ENCODE results near the gene AVEN. TPM values are rescaled to one million over a fixed set of nuclear protein-coding genes. Genes with fewer than 3 reads are reported as not detected.

The AVEN gene
- total and polyA plus RNA-seq, 9 of the 15 experiments (the other 6 are each of a cell fraction or from before 2014, with no cell fraction given), result 1.5 to 6.4 (median 4.7) TPM

DNA sequence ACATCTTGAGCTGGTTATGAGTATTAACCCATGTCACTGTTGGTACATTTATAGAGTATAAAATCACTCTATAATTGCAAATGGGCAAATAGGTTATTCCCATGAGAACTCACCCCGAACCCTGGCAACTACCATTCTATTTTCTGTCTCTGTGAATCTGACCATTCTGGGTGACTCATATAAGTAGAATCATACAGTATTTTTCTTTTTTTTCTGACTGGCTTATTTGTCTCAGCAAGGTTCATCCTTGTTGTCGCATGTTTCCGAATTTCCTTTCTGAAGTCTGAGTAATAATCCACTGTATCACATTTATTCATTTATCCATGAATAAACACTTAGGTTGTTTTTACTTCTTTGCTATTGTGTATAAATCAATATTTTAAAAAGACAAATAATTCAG lies 130.6 kb downstream of the AVEN start:
- intact Hi-C loops (cut with micrococcal nuclease), result no loop called here
- BruUV-seq (replicated peaks), result no TSS peak
- Histone ChIP-seq H3K4me1 (replicated peaks in 1 of 2; ENCODE audit: control insufficient read depth in 2 of 2, insufficient read depth in 2 of 2, low read length in 2 of 2) (no peaks in the 10 kb centered on the region), H3K27me3 (ENCODE audit: control insufficient read depth in 2 of 2, insufficient read depth in 2 of 2, low read length in 2 of 2) (peaks cover 0 to 4% of the 10 kb centered on the region in 2 experiments; a peak in 1 of 5 replicates), H3K4me2 (ENCODE audit: insufficient read depth, low read length) (no peak overlapping the region), H4K20me1 (replicated peaks; ENCODE audit: control insufficient read depth, insufficient read depth, low read length) (no peaks in the 10 kb centered on the region), H2AFZ (ENCODE audit: low read depth, low read length) (no peak overlapping the region), H3K9ac (ENCODE audit: insufficient read depth in 1 of 2, low read depth in 2 of 2, low read length in 2 of 2) (no peak overlapping the region), H3K4me3 (no peak overlapping the region), H3K27ac (ENCODE audit: extremely low read depth, low read depth, low read length) (no peak overlapping the region), H3K36me3 (ENCODE audit: control insufficient read depth, insufficient read depth, low read length) (no peaks in the 10 kb centered on the region), H3K79me2 (ENCODE audit: control insufficient read depth, insufficient read depth, low read length) (no peaks in the 10 kb centered on the region), H3K9me1 (ENCODE audit: control insufficient read depth, insufficient read depth, low read length) (no peaks in the 10 kb centered on the region), H3K9me3 (replicated peaks; ENCODE audit: control insufficient read depth, insufficient read depth, low read depth, low read length) (no peaks in the 10 kb centered on the region)
- ATAC-seq, result no peak
- DNase-seq (ENCODE audit: extremely low read depth in 1 of 4, low spot score in 3 of 4), result no peak
- TF ChIP-seq KLF6 (CRISPR knock-in tag; IDR thresholded peaks at IDR 0.05; ENCODE audit: borderline replicate concordance) (no peak), FOS (IDR thresholded peaks at IDR 0.05; ENCODE audit: extremely low read depth, insufficient read length) (no peak), THRAP3 (IDR thresholded peaks at IDR 0.05; ENCODE audit: borderline replicate concordance) (no peak), NELFE (IDR thresholded peaks at IDR 0.05; ENCODE audit: insufficient read depth, insufficient read length) (no peak), GTF2E2 (tag; IDR thresholded peaks at IDR 0.05) (no peak), RBBP5 (IDR thresholded peaks at IDR 0.05; ENCODE audit: borderline replicate concordance, insufficient read depth, low read length, poor library complexity, severe bottlenecking) (no peak), ILK (tag; IDR thresholded peaks at IDR 0.05; ENCODE audit: borderline replicate concordance, low read depth) (no peak)
- ChIA-PET CTCF (ENCODE audit: low intra/inter-chr PET ratio) (no interaction called here), POLR2A (no interaction called here)
- 10% methylated on average over 3 of the region's 3 CpGs for WGBS (ENCODE audit: insufficient coverage, low coverage, missing lambda C conversion rate)
- no peak for FAIRE-seq
- in situ Hi-C loops (cut with MboI), result no loop called here

DNA sequence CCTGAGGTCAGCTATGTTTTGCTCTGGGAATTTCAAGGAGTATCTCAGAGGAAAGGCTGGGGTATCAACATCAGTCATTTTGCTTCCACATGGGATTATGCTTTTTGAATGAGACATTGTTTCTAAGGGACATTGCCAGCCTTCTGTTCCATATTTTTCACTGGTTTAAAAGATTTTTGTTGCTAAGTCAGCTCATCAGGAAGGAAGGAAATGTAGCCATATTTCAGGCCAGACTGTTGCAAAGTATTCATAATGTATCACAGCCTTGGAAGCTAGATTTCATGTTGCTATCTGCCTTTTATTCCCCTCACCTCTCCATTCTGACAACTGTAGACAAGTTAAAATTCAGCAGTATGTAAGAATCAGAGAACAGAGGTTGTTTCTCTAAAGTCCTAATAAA lies 131.7 kb downstream of the AVEN start:
- H3K79me2 ChIP-seq (ENCODE audit: control insufficient read depth, insufficient read depth, low read length), result no peaks in the 10 kb centered on the region
- no peak overlapping the region for H2AFZ ChIP-seq (ENCODE audit: low read depth, low read length)
- H3K9me1 ChIP-seq (ENCODE audit: control insufficient read depth, insufficient read depth, low read length), result no peaks in the 10 kb centered on the region
- H3K27ac ChIP-seq (ENCODE audit: extremely low read depth, low read depth, low read length), result no peak overlapping the region
- no peak overlapping the region for H3K9ac ChIP-seq (ENCODE audit: insufficient read depth in 1 of 2, low read depth in 2 of 2, low read length in 2 of 2)
- H3K36me3 ChIP-seq (ENCODE audit: control insufficient read depth, insufficient read depth, low read length), result no peaks in the 10 kb centered on the region
- H3K4me3 ChIP-seq, result no peak overlapping the region
- FAIRE-seq (no peak), DNase-seq (ENCODE audit: extremely low read depth in 1 of 4, low spot score in 3 of 4) (no peak), ATAC-seq (no peak)
- POLR2A ChIA-PET, result interaction anchor here (0.6 kb wide), 1 partner anchor 15 kb away, joined by 4 read pairs; no protein-coding TSS in a partner anchor
- BruUV-seq (replicated peaks), result no TSS peak
- no peaks in the 10 kb centered on the region for H3K4me1 ChIP-seq (replicated peaks in 1 of 2; ENCODE audit: control insufficient read depth in 2 of 2, insufficient read depth in 2 of 2, low read length in 2 of 2)
- CTCF ChIA-PET (ENCODE audit: low intra/inter-chr PET ratio), result no interaction called here
- H3K4me2 ChIP-seq (ENCODE audit: insufficient read depth, low read length), result no peak overlapping the region
- no peaks in the 10 kb centered on the region for H3K9me3 ChIP-seq (replicated peaks; ENCODE audit: control insufficient read depth, insufficient read depth, low read depth, low read length)
- peaks cover 0 to 4% of the 10 kb centered on the region in 2 experiments; a peak in 1 of 5 replicates for H3K27me3 ChIP-seq (ENCODE audit: control insufficient read depth in 2 of 2, insufficient read depth in 2 of 2, low read length in 2 of 2)
- H4K20me1 ChIP-seq (replicated peaks; ENCODE audit: control insufficient read depth, insufficient read depth, low read length), result no peaks in the 10 kb centered on the region
- in situ Hi-C loops (cut with MboI) (no loop called here), intact Hi-C loops (cut with micrococcal nuclease) (no loop called here)
- TF ChIP-seq TARDBP (IDR thresholded peaks at IDR 0.05) (no peak), FUS (optimal IDR thresholded peaks at IDR 0.05; ENCODE audit: low read depth, low read length) (no peak), CHD2 (IDR thresholded peaks at IDR 0.05; ENCODE audit: low read depth, low read length) (no peak), ETV1 (tag; conservative IDR thresholded peaks at IDR 0.05; ENCODE audit: low read depth) (no peak), XRCC3 (IDR thresholded peaks at IDR 0.05) (no peak)
- TF ChIP-seq, protein P1, sequence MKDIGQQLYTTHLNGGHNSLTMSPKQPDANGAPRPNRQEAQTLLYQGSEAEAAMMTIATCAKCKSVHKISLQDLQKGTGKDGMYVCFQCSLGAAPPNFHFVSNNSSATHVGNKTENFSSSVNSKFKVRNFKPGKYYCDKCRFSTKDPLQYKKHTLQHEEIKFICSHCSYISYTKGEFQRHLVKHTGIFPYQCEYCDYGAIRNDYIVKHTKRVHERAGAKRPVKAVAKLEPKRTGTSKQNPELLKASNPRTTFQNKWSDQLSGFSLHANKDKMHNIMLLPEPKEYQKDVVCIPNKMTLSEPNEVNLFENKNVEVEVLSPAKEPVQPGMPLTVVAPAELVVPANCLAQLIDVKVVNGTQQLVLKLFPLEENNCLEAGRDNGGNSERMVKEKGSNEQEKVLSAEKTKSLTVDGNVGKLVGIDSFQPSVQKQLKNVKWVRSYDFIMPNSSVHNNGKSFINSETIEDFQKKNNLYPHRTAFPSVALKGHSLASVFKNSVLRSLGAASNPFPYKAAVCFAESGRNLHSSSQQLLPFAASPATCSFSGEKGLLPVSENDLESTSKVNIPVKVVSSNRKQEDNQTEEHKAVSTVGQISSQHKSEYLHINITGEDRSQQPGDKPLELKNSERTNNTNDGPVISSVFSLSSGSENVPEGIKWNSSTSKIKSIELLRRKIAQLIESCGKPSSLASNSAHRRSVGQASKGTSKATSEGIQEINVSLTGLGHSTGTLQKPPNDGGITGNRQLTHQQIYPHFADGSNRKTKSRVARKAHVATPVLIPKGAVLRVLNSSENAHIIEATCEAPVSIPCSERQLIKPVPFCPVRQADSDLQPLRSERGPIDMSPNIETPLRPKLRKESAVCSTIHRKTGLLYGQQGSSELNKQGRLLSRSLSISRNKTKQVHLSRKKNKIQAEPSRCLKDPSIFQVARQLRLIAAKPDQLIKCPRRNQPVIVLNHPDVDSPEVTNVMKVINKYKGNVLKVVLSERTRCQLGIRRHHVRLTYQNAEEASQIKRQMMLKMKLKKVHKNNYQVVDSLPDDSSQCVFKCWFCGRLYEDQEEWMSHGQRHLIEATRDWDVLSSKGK (CRISPR knock-in tag; IDR thresholded peaks at IDR 0.05), result no peak
